PC-3 (cell line): ENCODE data around the gene COL8A1.

Source experiments
- EZH2 ChIP-seq: fragments of 300-600 bp; sonication (generic); IDR thresholded peaks from one replicate; pipeline ENCODE4 v1.6.1; 2017; ENCODE audit warnings: antibody characterized with exemption, mild to moderate bottlenecking, low read length; ENCODE audit not compliant: unreplicated experiment
- TF ChIP-seq, protein P1 (sequence below): fragments of 300-600 bp; sonication (generic); conservative IDR thresholded peaks from 2 replicates; pipeline ENCODE4 v1.5.1; 2017; ENCODE audit warnings: antibody characterized with exemption, low read depth, mild to moderate bottlenecking, low read length

DNA sequence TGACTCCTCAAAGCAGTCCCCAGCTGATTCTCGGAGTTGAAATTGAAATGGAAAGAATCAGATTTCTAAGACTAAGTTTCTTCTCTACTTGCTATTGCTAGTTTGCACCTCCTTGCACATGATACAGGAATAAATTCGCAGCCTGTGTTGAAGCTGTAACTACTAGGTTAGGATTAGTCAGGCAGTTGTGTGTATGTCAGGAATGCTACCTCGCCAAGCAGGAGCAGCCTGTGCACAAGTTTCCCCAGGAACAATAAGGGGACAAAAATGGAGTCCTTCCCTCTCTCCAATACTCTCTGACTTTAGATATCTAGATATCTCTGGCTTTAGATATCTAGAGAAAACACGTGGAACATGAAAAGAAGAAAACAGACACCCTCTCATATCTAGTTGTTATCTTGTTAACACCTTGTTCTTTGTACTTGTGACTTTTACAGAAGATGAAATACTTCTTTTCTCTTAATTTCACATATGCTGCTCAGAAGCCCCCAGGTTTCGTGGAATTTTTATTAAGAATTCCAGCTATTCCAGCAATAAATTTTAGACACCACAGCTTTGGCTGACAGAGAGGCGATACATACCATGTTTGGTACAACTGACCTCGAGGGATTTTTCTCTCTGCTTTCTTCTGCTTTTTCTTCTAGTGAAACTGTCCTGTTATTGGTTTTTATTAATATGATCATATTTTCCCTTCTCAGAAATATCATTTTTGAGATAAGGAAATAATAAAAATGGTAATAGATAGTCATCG is 123.2 kb downstream of the COL8A1 start:
- TF ChIP-seq, protein P1, sequence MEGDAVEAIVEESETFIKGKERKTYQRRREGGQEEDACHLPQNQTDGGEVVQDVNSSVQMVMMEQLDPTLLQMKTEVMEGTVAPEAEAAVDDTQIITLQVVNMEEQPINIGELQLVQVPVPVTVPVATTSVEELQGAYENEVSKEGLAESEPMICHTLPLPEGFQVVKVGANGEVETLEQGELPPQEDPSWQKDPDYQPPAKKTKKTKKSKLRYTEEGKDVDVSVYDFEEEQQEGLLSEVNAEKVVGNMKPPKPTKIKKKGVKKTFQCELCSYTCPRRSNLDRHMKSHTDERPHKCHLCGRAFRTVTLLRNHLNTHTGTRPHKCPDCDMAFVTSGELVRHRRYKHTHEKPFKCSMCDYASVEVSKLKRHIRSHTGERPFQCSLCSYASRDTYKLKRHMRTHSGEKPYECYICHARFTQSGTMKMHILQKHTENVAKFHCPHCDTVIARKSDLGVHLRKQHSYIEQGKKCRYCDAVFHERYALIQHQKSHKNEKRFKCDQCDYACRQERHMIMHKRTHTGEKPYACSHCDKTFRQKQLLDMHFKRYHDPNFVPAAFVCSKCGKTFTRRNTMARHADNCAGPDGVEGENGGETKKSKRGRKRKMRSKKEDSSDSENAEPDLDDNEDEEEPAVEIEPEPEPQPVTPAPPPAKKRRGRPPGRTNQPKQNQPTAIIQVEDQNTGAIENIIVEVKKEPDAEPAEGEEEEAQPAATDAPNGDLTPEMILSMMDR, result no peak
- TF ChIP-seq EZH2, result no peak
